Activated T-cell treated with anti-CD3 and anti-CD28 coated beads, Interleukin-2, amount 50 U/mL, for 4 hours (primary cell): Measurements from ENCODE around the gene ALDOC. TPM values are rescaled to one million over a fixed set of nuclear protein-coding genes. Genes with fewer than 3 reads are reported as not detected.
"Not testable (repeated sequence)": the region's sequence is repeated elsewhere in the genome, so short reads cannot be mapped to it uniquely, and the experiment has no call there.

Experiments used
- ATAC-seq, 2 donors: fragments of 200-7000 bp; cut with Tn5 transposase; one replicate each; pipeline ENCODE4 v1.10.0; 2021
- DNase-seq: peaks from one replicate; pipeline ENCODE4 v3.0.0-alpha.2; 2020
- H3K27me3 Mint-ChIP-seq: one replicate; pipeline ENCODE4 v1.8.0; 2021; ENCODE audit warnings: low read depth, mixed read lengths
- H3K36me3 Mint-ChIP-seq: one replicate; pipeline ENCODE4 v1.8.0; 2022; ENCODE audit warnings: mixed read lengths; ENCODE audit not compliant: insufficient read depth
- H3K4me1 Mint-ChIP-seq: one replicate; pipeline ENCODE4 v1.8.0; 2021; ENCODE audit warnings: low read depth, mixed read lengths
- H3K4me3 Mint-ChIP-seq: one replicate; pipeline ENCODE4 v1.8.0; 2021; ENCODE audit warnings: mild to moderate bottlenecking, moderate library complexity, mixed read lengths
- H3K9me3 Mint-ChIP-seq: one replicate; pipeline ENCODE4 v1.8.0; 2021; ENCODE audit warnings: mixed read lengths
- total RNA-seq, 3 donors: library from RNA; stranded (reverse); gene quantifications; one replicate each; pipeline ENCODE4 v1.2.1, GENCODE V29; 2021

The ALDOC gene
- total RNA-seq, 3 donors from 2014 or later = 12.4 to 18.4 (median 16.5) TPM

DNA sequence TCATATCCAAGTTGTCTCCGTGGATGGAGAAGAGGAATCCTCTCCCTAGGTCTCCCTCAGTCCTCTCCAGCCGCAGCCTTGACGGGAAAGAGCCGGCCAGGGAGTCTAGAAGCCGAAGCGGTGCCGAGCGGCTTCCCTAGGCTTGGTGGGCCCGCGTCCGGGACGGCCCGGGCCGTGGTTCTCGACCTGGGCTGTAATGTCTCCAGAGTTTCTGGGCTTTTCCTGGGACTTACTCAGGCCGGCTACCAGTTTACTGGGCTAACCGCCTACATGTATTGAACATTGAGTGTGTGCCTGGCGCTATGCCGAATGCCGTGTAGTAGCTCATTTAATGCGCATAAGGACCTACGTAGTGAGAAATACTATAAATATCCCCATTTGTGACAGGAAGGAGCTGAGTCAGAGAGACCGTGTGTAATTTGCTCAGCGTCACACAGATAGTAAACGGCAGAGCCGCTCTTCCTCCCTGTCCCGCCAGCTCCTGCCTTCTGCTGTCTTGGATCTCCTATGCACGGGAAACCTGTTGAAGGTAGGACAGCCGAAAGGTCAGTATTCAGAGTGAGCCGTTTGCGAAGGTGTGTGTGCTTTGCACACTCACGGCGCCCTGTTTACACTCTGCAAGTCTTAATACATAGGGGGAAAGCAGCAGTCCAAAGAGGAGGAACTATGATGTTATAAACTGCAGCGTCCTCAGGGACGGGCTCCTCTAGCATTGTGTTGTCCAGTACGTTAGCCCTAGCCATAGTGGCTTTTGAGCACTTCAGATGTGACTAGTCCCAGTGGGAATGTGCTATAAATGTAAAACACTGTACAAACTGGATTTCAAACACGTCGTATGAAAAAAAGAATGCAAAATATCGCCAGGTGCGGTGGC, 22.9 kb upstream of the ALDOC start:
- Mint-ChIP-seq H3K4me3 (peak overlapping the region; percentile 84), H3K27me3 (no peaks in the 10 kb centered on the region), H3K4me1 (peaks cover 21% of the 10 kb centered on the region), H3K36me3 (no peaks in the 10 kb centered on the region), H3K9me3 (no peaks in the 10 kb centered on the region)
- ATAC-seq = peak; percentile 79 to 82
- peak; percentile 62 for DNase-seq

- DNase-seq (peak; percentile 93), ATAC-seq (peak; percentile 93 to 95)
- no peaks in the 10 kb centered on the region for H3K9me3 Mint-ChIP-seq
- H3K4me3 Mint-ChIP-seq = peak within 1 kb of the TSS; percentile 84
- H3K36me3 Mint-ChIP-seq = no peaks in the 10 kb centered on the region
- no peaks in the 10 kb centered on the region for H3K27me3 Mint-ChIP-seq
- peaks cover 21% of the 10 kb centered on the region for H3K4me1 Mint-ChIP-seq
Observed at GRCh38 chr17:28598799-28599310, 22.2 kb upstream of the ALDOC start, which contains the start of gene SPAG5. TSS of gene SPAG5 (minus strand) at chr17:28599025. CDS start at chr17:28598946, 79 bp downstream.

DNA sequence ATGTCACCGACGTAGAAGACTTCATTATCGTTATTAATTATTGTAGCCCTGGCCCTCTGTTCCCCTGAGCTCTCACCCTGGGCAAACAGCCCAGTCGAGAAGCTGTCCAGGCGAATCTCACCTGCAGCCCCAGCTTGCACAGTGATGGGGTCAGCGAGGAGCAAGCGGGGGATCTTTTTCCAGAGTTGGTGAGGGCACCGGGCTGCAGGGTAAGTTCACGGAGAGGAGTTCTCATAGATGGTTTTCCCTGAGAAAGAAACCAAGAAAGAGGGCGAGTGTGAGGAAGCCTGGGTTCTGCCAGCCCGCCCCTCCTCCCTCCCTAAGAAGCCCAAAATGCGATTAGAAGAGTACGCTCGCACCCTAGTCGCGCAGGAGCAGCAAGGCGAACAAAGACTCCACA, 21.7 kb upstream of the ALDOC start:
- Mint-ChIP-seq H3K4me1 (peaks cover 21% of the 10 kb centered on the region), H3K4me3 (peak overlapping the region; percentile 84), H3K36me3 (no peaks in the 10 kb centered on the region), H3K27me3 (no peaks in the 10 kb centered on the region), H3K9me3 (no peaks in the 10 kb centered on the region)
- ATAC-seq (no peak), DNase-seq (no peak)

- peak overlapping the region; percentile 84 for H3K4me3 Mint-ChIP-seq
- no peaks in the 10 kb centered on the region for H3K36me3 Mint-ChIP-seq
- ATAC-seq (no peak), DNase-seq (no peak)
- H3K27me3 Mint-ChIP-seq = no peaks in the 10 kb centered on the region
- peaks cover 21% of the 10 kb centered on the region for H3K4me1 Mint-ChIP-seq
- no peaks in the 10 kb centered on the region for H3K9me3 Mint-ChIP-seq
Observed at GRCh38 chr17:28597606-28598383, 21.1 kb upstream of the ALDOC start.

- no peak overlapping the region for H3K4me3 Mint-ChIP-seq
- H3K27me3 Mint-ChIP-seq = no peaks in the 10 kb centered on the region
- H3K9me3 Mint-ChIP-seq = no peaks in the 10 kb centered on the region
Observed at GRCh38 chr17:28592260-28592659, 15.6 kb upstream of the ALDOC start.

DNA sequence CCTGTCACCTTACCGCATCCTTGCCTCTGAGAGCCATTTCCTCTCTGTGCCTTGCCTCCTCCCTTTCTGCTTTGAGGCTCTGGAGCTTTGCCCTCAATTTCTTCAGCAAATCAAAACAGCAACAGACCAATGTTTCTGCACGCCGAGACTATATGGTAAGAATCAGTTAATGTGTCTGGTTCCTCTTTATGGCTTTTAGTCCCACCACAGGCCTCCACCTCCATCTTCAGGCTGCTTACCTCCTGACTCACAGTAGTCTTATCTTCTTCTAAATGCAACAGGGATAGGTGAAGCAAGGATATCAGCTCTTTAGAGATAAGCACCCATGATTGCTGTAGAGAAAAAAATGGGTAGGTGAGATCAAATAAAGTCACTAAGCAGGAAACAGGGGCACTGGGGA, 9.2 kb upstream of the ALDOC start:
- Mint-ChIP-seq H3K36me3 (peaks cover 8% of the 10 kb centered on the region), H3K4me3 (no peak overlapping the region), H3K4me1 (no peaks in the 10 kb centered on the region), H3K27me3 (no peaks in the 10 kb centered on the region), H3K9me3 (no peaks in the 10 kb centered on the region)
- DNase-seq (no peak), ATAC-seq (no peak)

More at GRCh38 chr17:28592260-28592659, 15.6 kb upstream of the ALDOC start:
- ATAC-seq (no peak), DNase-seq (no peak)
- Mint-ChIP-seq H3K4me1 (no peaks in the 10 kb centered on the region), H3K36me3 (peaks cover 8% of the 10 kb centered on the region)

DNA sequence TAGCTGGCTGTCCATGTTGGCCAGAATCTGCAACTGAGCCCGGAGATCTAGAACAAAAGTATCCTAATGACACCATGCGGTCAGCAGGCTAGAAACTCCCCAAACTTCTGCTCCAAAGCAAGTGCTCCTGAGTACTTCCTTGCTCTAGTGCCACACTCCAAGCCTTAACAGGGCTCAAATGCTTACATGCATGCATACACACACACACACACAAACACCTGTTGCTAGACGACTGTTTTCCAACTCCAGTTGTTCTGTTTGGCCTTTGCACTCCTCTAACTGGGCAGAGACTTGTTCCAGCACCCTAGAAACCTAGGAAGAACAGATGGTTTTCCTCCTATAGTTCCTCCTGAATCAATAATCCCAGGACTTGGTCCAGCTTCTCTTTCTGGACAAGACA, 7.7 kb upstream of the ALDOC start:
- H3K9me3 Mint-ChIP-seq = no peaks in the 10 kb centered on the region
- no peaks in the 10 kb centered on the region for H3K27me3 Mint-ChIP-seq
- H3K4me1 Mint-ChIP-seq = peaks cover 5% of the 10 kb centered on the region
- peaks cover 8% of the 10 kb centered on the region for H3K36me3 Mint-ChIP-seq
- ATAC-seq (no peak), DNase-seq (no peak)
- no peak overlapping the region for H3K4me3 Mint-ChIP-seq

GRCh38 chr17:28582513-28582912, 5.8 kb upstream of the ALDOC start:
- no peaks in the 10 kb centered on the region for H3K9me3 Mint-ChIP-seq
- H3K4me3 Mint-ChIP-seq = no peak overlapping the region
- no peaks in the 10 kb centered on the region for H3K27me3 Mint-ChIP-seq
- peaks cover 2% of the 10 kb centered on the region for H3K36me3 Mint-ChIP-seq
- peaks cover 9% of the 10 kb centered on the region for H3K4me1 Mint-ChIP-seq
- DNase-seq = no peak
- no peak for ATAC-seq

- H3K4me3 Mint-ChIP-seq = no peak overlapping the region
- DNase-seq = no peak
- peaks cover 2% of the 10 kb centered on the region for H3K36me3 Mint-ChIP-seq
- no peaks in the 10 kb centered on the region for H3K27me3 Mint-ChIP-seq
- ATAC-seq = no peak
- H3K4me1 Mint-ChIP-seq = peaks cover 23% of the 10 kb centered on the region
- H3K9me3 Mint-ChIP-seq = no peaks in the 10 kb centered on the region
Observed at GRCh38 chr17:28580959-28581358, 4.3 kb upstream of the ALDOC start.

GRCh38 chr17:28579526-28579925, 2.8 kb upstream of the ALDOC start:
- Mint-ChIP-seq H3K4me1 (peaks cover 25% of the 10 kb centered on the region), H3K4me3 (no peak overlapping the region), H3K9me3 (no peaks in the 10 kb centered on the region), H3K27me3 (no peaks in the 10 kb centered on the region), H3K36me3 (no peaks in the 10 kb centered on the region)
- DNase-seq (no peak), ATAC-seq (peak in 1 of 2 donors; percentile 23)

- DNase-seq (no peak), ATAC-seq (no peak)
- no peak overlapping the region for H3K4me3 Mint-ChIP-seq
- H3K36me3 Mint-ChIP-seq = no peaks in the 10 kb centered on the region
- H3K4me1 Mint-ChIP-seq = peaks cover 25% of the 10 kb centered on the region
- no peaks in the 10 kb centered on the region for H3K9me3 Mint-ChIP-seq
- no peaks in the 10 kb centered on the region for H3K27me3 Mint-ChIP-seq
Observed at GRCh38 chr17:28578246-28579195, 1.8 kb upstream of the ALDOC start.

GRCh38 chr17:28577466-28577824, 750 bp upstream of the ALDOC start:
- Mint-ChIP-seq H3K27me3 (no peaks in the 10 kb centered on the region), H3K4me3 (no peak overlapping the region), H3K9me3 (no peaks in the 10 kb centered on the region), H3K4me1 (peaks cover 34% of the 10 kb centered on the region), H3K36me3 (no peaks in the 10 kb centered on the region)
- DNase-seq = no peak
- no peak for ATAC-seq

- H3K27me3 Mint-ChIP-seq, H3K36me3 Mint-ChIP-seq, H3K9me3 Mint-ChIP-seq, ATAC-seq, DNase-seq: not testable (repeated sequence)
- Mint-ChIP-seq H3K4me3 (peak overlapping the region; percentile 74), H3K4me1 (peaks cover 44% of the 10 kb centered on the region)
Observed at GRCh38 chr17:28576016-28576415, 679 bp downstream of the ALDOC start.
